GM12891 (cell line): ENCODE measurements around the gene VWA1.

Source experiments
- POLR2A ChIP-seq: IDR thresholded peaks from 2 replicates; pipeline ENCODE4 v1.6.1; 2011; ENCODE audit warnings: low read depth, low read length, control low read depth
- POLR2AphosphoS5 ChIP-seq: IDR thresholded peaks from 2 replicates; pipeline ENCODE4 v1.6.1; 2011; ENCODE audit warnings: low read depth, low read length, control low read depth
- SPI1 ChIP-seq: IDR thresholded peaks from 2 replicates; pipeline ENCODE4 v1.6.1; 2011; ENCODE audit warnings: low read depth, low read length, control low read depth
- TAF1 ChIP-seq: IDR thresholded peaks from 2 replicates; pipeline ENCODE4 v1.6.1; 2011; ENCODE audit warnings: low read depth, low read length, control low read depth

- TF ChIP-seq POLR2A = no peak
- TF ChIP-seq TAF1 = no peak
- TF ChIP-seq POLR2AphosphoS5 = no peak
- TF ChIP-seq SPI1 = no peak
Observed at GRCh38 chr1:1427820-1428148, 7.7 kb upstream of the VWA1 start.
